ENCODE measurements around the gene STAM.
"Not testable (repeated sequence)": the region's sequence is repeated elsewhere in the genome, so short reads cannot be mapped to it uniquely, and the experiment has no call there.

DNA sequence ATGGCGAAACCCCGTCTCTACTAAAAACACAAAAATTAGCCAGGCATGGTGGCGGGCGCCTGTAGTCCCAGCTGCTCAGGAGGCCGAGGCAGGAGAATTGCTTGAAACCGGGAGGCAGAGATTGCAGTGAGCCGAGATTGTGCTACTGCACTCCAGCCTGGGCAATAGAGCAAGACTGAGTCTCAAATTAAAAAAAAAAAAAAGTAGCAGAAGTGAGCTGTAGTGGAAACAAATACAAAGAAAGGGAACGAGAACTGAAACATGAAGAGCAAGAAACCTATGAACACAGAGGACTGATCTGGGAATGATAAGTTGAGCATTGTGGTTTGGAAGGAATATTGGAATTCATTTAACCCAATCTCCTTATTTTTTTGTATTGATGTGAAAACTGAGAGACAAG is 11.4 kb upstream of the STAM start:
- TF ChIP-seq, protein P1, sequence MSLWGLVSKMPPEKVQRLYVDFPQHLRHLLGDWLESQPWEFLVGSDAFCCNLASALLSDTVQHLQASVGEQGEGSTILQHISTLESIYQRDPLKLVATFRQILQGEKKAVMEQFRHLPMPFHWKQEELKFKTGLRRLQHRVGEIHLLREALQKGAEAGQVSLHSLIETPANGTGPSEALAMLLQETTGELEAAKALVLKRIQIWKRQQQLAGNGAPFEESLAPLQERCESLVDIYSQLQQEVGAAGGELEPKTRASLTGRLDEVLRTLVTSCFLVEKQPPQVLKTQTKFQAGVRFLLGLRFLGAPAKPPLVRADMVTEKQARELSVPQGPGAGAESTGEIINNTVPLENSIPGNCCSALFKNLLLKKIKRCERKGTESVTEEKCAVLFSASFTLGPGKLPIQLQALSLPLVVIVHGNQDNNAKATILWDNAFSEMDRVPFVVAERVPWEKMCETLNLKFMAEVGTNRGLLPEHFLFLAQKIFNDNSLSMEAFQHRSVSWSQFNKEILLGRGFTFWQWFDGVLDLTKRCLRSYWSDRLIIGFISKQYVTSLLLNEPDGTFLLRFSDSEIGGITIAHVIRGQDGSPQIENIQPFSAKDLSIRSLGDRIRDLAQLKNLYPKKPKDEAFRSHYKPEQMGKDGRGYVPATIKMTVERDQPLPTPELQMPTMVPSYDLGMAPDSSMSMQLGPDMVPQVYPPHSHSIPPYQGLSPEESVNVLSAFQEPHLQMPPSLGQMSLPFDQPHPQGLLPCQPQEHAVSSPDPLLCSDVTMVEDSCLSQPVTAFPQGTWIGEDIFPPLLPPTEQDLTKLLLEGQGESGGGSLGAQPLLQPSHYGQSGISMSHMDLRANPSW (CRISPR knock-in tag; IDR thresholded peaks at IDR 0.05): not testable (repeated sequence)
- TF ChIP-seq ZNF766 (CRISPR knock-in tag; conservative IDR thresholded peaks at IDR 0.05); XRCC5 (IDR thresholded peaks at IDR 0.05; ENCODE audit: low read depth, low read length); CTCF (IDR thresholded peaks at IDR 0.05 in 2 of 3, conservative IDR thresholded peaks at IDR 0.05 in 1 of 3; ENCODE audit: insufficient read depth in 2 of 3, low read depth in 1 of 3, low read length in 3 of 3); NRF1 (conservative IDR thresholded peaks at IDR 0.05 in 1 of 2, IDR thresholded peaks at IDR 0.05 in 1 of 2); EGR1 (conservative IDR thresholded peaks at IDR 0.05); NR2C2 (CRISPR knock-in tag; IDR thresholded peaks at IDR 0.05); NR2C2 (tag; IDR thresholded peaks at IDR 0.05); HDAC2 (IDR thresholded peaks at IDR 0.05); MTA1 (IDR thresholded peaks at IDR 0.05; ENCODE audit: borderline replicate concordance); E2F1 (CRISPR knock-in tag; IDR thresholded peaks at IDR 0.05); ZNF347 (CRISPR knock-in tag; IDR thresholded peaks at IDR 0.05; ENCODE audit: low read depth); TBL1XR1 (IDR thresholded peaks at IDR 0.05; ENCODE audit: low read length in 2 of 2): not testable (repeated sequence)
